ENCODE results near the gene TRIM64.
"Not testable (repeated sequence)": the region's sequence is repeated elsewhere in the genome, so short reads cannot be mapped to it uniquely, and the experiment has no call there.

DNA sequence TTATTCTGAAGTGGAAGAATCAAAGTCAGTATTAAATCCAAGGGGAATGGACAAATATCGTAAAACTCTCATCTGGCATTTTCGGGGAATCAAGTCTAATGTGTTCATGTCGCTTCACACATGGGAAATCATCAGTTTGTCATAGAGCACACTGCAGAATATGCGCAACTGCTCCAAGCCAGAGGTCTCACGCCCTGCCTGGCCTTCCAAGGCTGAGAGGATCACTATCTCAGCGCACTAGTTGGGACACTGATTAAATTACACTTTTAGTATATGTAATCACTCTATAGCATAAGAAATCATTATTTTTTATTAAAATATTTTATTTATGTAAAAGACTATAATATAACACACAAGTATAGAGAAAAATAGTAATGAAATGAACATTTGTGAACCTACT, 5.0 kb upstream of the TRIM64 start:
- TF ChIP-seq, protein P1, sequence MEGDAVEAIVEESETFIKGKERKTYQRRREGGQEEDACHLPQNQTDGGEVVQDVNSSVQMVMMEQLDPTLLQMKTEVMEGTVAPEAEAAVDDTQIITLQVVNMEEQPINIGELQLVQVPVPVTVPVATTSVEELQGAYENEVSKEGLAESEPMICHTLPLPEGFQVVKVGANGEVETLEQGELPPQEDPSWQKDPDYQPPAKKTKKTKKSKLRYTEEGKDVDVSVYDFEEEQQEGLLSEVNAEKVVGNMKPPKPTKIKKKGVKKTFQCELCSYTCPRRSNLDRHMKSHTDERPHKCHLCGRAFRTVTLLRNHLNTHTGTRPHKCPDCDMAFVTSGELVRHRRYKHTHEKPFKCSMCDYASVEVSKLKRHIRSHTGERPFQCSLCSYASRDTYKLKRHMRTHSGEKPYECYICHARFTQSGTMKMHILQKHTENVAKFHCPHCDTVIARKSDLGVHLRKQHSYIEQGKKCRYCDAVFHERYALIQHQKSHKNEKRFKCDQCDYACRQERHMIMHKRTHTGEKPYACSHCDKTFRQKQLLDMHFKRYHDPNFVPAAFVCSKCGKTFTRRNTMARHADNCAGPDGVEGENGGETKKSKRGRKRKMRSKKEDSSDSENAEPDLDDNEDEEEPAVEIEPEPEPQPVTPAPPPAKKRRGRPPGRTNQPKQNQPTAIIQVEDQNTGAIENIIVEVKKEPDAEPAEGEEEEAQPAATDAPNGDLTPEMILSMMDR (IDR thresholded peaks at IDR 0.05; ENCODE audit: low read length) = not testable (repeated sequence)
- TF ChIP-seq EZH2 (IDR thresholded peaks at IDR 0.05; ENCODE audit: borderline replicate concordance, low read length) = not testable (repeated sequence)

Measured in OCI-LY1 (cell line).